Measurements from ENCODE around the gene ENAH.
"Not testable (repeated sequence)": the region's sequence is repeated elsewhere in the genome, so short reads cannot be mapped to it uniquely, and the experiment has no call there.

ENAH gene

DNA sequence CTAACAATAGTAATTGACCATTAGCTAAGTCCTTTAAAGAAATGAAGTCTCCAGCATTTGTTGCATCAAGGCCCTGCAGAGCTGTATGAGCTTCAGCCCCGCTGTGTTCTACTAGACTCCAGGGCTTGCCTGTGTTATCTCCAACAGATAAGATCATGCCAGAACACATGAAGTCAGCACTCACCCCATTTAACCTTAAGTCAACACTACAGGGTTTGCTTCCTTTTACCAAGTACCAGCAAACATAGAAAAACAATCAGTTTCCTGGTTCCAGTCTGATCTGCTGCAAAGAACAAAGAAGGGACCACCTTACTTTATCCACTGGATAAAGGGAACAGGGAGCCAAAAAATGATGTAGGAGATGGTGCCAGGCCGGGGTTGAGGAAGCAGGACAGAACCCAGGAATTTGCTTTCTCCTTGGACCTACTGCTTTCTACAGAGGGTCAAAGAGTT, 41.3 kb upstream of the ENAH start:
- Histone ChIP-seq H3K27me3 (ENCODE audit: control insufficient read depth, low read length) (no peaks in the 10 kb centered on the region), H3F3A (ENCODE audit: control insufficient read depth, insufficient read depth) (no peaks in the 10 kb centered on the region), H3K36me3 (ENCODE audit: control insufficient read depth, low read length) (no peaks in the 10 kb centered on the region), H3K4me1 (ENCODE audit: control insufficient read depth, low read length) (no peaks in the 10 kb centered on the region), H3K27ac (ENCODE audit: low read depth, low read length) (no peak overlapping the region), H4K20me1 (ENCODE audit: control insufficient read depth, insufficient read depth, low read depth, low read length) (no peaks in the 10 kb centered on the region), H3K79me2 (ENCODE audit: control insufficient read depth, low read length) (no peaks in the 10 kb centered on the region), H3K9me3 (ENCODE audit: control insufficient read depth, insufficient read depth, low read length) (no peaks in the 10 kb centered on the region), H3K4me2 (ENCODE audit: low read length) (no peak overlapping the region), H3K4me3 (ENCODE audit: low read length) (no peak overlapping the region), H3K9me2 (replicated peaks; ENCODE audit: control insufficient read depth, low read length) (no peaks in the 10 kb centered on the region)
- TF ChIP-seq EZH2phosphoT487 (IDR thresholded peaks at IDR 0.05; ENCODE audit: borderline replicate concordance, low read length) (no peak), CTCF (IDR thresholded peaks at IDR 0.05; ENCODE audit: low read depth, low read length, poor library complexity, severe bottlenecking) (no peak)

DNA sequence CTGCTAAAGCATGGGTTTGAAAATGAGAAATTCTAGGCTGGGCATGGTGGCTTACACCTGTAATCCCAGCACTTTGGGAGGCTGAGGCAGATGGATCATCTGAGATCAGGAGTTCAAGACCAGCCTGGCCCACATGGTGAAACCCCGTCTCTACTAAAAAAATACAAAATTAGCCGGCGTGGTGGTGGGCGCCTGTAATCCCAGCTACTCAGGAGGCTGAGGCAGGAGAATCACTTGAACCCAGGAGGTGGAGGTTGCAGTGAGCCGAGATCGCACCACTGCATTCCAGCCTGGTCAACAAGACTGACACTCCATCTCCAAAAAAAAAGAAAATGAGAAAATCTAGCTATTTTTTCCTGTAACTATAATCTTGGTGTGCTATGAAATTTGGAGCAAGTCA, 40.8 kb upstream of the ENAH start:
- not testable (repeated sequence) for H4K20me1 ChIP-seq (ENCODE audit: control insufficient read depth, insufficient read depth, low read depth, low read length); H3K79me2 ChIP-seq (ENCODE audit: control insufficient read depth, low read length); H3F3A ChIP-seq (ENCODE audit: control insufficient read depth, insufficient read depth); H3K27me3 ChIP-seq (ENCODE audit: control insufficient read depth, low read length); H3K36me3 ChIP-seq (ENCODE audit: control insufficient read depth, low read length); H3K4me1 ChIP-seq (ENCODE audit: control insufficient read depth, low read length); H3K27ac ChIP-seq (ENCODE audit: low read depth, low read length); H3K9me3 ChIP-seq (ENCODE audit: control insufficient read depth, insufficient read depth, low read length); H3K4me3 ChIP-seq (ENCODE audit: low read length); H3K9me2 ChIP-seq (replicated peaks; ENCODE audit: control insufficient read depth, low read length); H3K4me2 ChIP-seq (ENCODE audit: low read length)

- no peak overlapping the region for H3K27ac ChIP-seq (ENCODE audit: low read depth, low read length)
- H3K4me1 ChIP-seq (ENCODE audit: control insufficient read depth, low read length): peaks cover 5% of the 10 kb centered on the region
- TF ChIP-seq EZH2phosphoT487 (IDR thresholded peaks at IDR 0.05; ENCODE audit: borderline replicate concordance, low read length) (no peak), CTCF (IDR thresholded peaks at IDR 0.05; ENCODE audit: low read depth, low read length, poor library complexity, severe bottlenecking) (no peak)
- H3K9me3 ChIP-seq (ENCODE audit: control insufficient read depth, insufficient read depth, low read length): no peaks in the 10 kb centered on the region
- no peaks in the 10 kb centered on the region for H3K36me3 ChIP-seq (ENCODE audit: control insufficient read depth, low read length)
- no peaks in the 10 kb centered on the region for H4K20me1 ChIP-seq (ENCODE audit: control insufficient read depth, insufficient read depth, low read depth, low read length)
- H3F3A ChIP-seq (ENCODE audit: control insufficient read depth, insufficient read depth): no peaks in the 10 kb centered on the region
- no peak overlapping the region for H3K4me2 ChIP-seq (ENCODE audit: low read length)
- no peaks in the 10 kb centered on the region for H3K79me2 ChIP-seq (ENCODE audit: control insufficient read depth, low read length)
- H3K4me3 ChIP-seq (ENCODE audit: low read length): no peak overlapping the region
- H3K9me2 ChIP-seq (replicated peaks; ENCODE audit: control insufficient read depth, low read length): no peaks in the 10 kb centered on the region
- no peaks in the 10 kb centered on the region for H3K27me3 ChIP-seq (ENCODE audit: control insufficient read depth, low read length)
Observed at GRCh38 chr1:225693085-225693696, 40.3 kb upstream of the ENAH start.

DNA sequence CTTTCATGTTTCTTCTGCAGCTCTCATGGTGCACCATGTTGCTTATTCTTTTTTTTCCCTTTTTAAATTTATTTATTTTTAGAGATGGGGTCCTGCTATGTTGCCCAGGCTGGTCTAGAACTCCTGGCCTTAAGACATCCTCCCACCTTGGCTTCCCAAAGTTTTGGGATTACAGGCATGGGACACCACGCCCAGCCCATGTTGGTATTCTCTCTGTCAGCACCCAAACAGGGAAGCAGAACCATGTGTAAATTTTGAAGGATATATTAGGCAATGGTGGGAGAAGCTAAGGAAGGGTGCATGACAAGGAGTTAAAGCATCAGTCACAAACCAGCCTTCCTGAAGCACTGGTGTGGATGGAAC, 39.6 kb upstream of the ENAH start:
- H3K9me3 ChIP-seq (ENCODE audit: control insufficient read depth, insufficient read depth, low read length): no peaks in the 10 kb centered on the region
- H3K9me2 ChIP-seq (replicated peaks; ENCODE audit: control insufficient read depth, low read length): no peaks in the 10 kb centered on the region
- no peaks in the 10 kb centered on the region for H3K27me3 ChIP-seq (ENCODE audit: control insufficient read depth, low read length)
- H3K4me2 ChIP-seq (ENCODE audit: low read length): no peak overlapping the region
- H3K36me3 ChIP-seq (ENCODE audit: control insufficient read depth, low read length): no peaks in the 10 kb centered on the region
- no peaks in the 10 kb centered on the region for H3F3A ChIP-seq (ENCODE audit: control insufficient read depth, insufficient read depth)
- H3K4me3 ChIP-seq (ENCODE audit: low read length): no peak overlapping the region
- TF ChIP-seq CTCF (IDR thresholded peaks at IDR 0.05; ENCODE audit: low read depth, low read length, poor library complexity, severe bottlenecking): no peak
- no peak for TF ChIP-seq EZH2phosphoT487 (IDR thresholded peaks at IDR 0.05; ENCODE audit: borderline replicate concordance, low read length)
- H4K20me1 ChIP-seq (ENCODE audit: control insufficient read depth, insufficient read depth, low read depth, low read length): no peaks in the 10 kb centered on the region
- peaks cover 8% of the 10 kb centered on the region for H3K4me1 ChIP-seq (ENCODE audit: control insufficient read depth, low read length)
- no peaks in the 10 kb centered on the region for H3K79me2 ChIP-seq (ENCODE audit: control insufficient read depth, low read length)
- no peak overlapping the region for H3K27ac ChIP-seq (ENCODE audit: low read depth, low read length)
